H1 (cell line): ENCODE results near the gene DIS3.
"Not testable (repeated sequence)": the region's sequence is repeated elsewhere in the genome, so short reads cannot be mapped to it uniquely, and the experiment has no call there.

Source experiments
- CEBPB ChIP-seq: IDR thresholded peaks from 2 replicates; pipeline ENCODE4 v1.6.1; 2012; ENCODE audit warnings: low read depth, low read length
- HDAC6 ChIP-seq: IDR thresholded peaks from one replicate; pipeline ENCODE4 v1.7.1; 2012; ENCODE audit warnings: low read depth, mild to moderate bottlenecking, inconsistent platforms, low read length, moderate library complexity
- SIN3A ChIP-seq, 2 experiments: IDR thresholded peaks in 1 of 2; conservative IDR thresholded peaks in 1 of 2; 2 replicates each; pipeline ENCODE4 v1.6.1; 2011 to 2012; ENCODE audit warnings: low read length in 2 of 2, improper control_type of control experiment in 1 of 2, low read depth in 1 of 2, mild to moderate bottlenecking in 1 of 2
- TAF1 ChIP-seq: IDR thresholded peaks from 2 replicates; pipeline ENCODE4 v1.6.1; 2011; ENCODE audit warnings: mild to moderate bottlenecking, low read depth, low read length
- TBP ChIP-seq: IDR thresholded peaks from 2 replicates; pipeline ENCODE4 v1.6.1; 2011; ENCODE audit warnings: low read depth, low read length, improper control_type of control experiment
- TEAD4 ChIP-seq: IDR thresholded peaks from 2 replicates; pipeline ENCODE4 v1.6.1; 2012; ENCODE audit warnings: low read depth, low read length, inconsistent platforms, mixed read lengths
- YY1 ChIP-seq: IDR thresholded peaks from 2 replicates; pipeline ENCODE4 v1.6.1; 2011; ENCODE audit warnings: low read depth, mild to moderate bottlenecking, low read length
- TF ChIP-seq, protein P1 (sequence below), 3 experiments: IDR thresholded peaks; 1 replicate in 2 of 3; 2 replicates in 1 of 3; pipeline versions ENCODE4 v1.5.1 to v1.6.1; 2011; ENCODE audit warnings: low read length in 3 of 3, mild to moderate bottlenecking in 3 of 3, inconsistent platforms in 2 of 3, low read depth in 1 of 3, moderate library complexity in 1 of 3; ENCODE audit not compliant: insufficient read depth in 1 of 3; ENCODE audit errors: control extremely low read depth in 1 of 3

GRCh38 chr13:72726185-72726584, 55.5 kb downstream of the DIS3 start:
- TF ChIP-seq TEAD4; TBP; YY1; SIN3A (conservative IDR thresholded peaks at IDR 0.05 in 1 of 2, IDR thresholded peaks at IDR 0.05 in 1 of 2; ENCODE audit: low read depth in 1 of 2, low read length in 2 of 2); CEBPB; HDAC6; TAF1: not testable (repeated sequence)
- TF ChIP-seq, protein P1, sequence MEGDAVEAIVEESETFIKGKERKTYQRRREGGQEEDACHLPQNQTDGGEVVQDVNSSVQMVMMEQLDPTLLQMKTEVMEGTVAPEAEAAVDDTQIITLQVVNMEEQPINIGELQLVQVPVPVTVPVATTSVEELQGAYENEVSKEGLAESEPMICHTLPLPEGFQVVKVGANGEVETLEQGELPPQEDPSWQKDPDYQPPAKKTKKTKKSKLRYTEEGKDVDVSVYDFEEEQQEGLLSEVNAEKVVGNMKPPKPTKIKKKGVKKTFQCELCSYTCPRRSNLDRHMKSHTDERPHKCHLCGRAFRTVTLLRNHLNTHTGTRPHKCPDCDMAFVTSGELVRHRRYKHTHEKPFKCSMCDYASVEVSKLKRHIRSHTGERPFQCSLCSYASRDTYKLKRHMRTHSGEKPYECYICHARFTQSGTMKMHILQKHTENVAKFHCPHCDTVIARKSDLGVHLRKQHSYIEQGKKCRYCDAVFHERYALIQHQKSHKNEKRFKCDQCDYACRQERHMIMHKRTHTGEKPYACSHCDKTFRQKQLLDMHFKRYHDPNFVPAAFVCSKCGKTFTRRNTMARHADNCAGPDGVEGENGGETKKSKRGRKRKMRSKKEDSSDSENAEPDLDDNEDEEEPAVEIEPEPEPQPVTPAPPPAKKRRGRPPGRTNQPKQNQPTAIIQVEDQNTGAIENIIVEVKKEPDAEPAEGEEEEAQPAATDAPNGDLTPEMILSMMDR (IDR thresholded peaks at IDR 0.05; ENCODE audit: control extremely low read depth in 1 of 3, insufficient read depth in 1 of 3, low read depth in 1 of 3, low read length in 3 of 3), result not testable (repeated sequence)
